ENCODE data around the gene CNTNAP2.

- TF ChIP-seq FOXA1 (IDR thresholded peaks at IDR 0.05) = no peak
- TF ChIP-seq HDGF (IDR thresholded peaks at IDR 0.05; ENCODE audit: borderline replicate concordance) = no peak
- TF ChIP-seq SUZ12 (IDR thresholded peaks at IDR 0.05) = no peak
Observed at GRCh38 chr7:146720195-146720594, 603.6 kb downstream of the CNTNAP2 start.
